Ovary (tissue), 9 donors: ENCODE data around the gene ZMYND11. TPM values are rescaled to one million over a fixed set of nuclear protein-coding genes. Genes with fewer than 3 reads are reported as not detected.
A peak's percentile ranks its signal among the peaks of the same experiment; 100 is the strongest.

Source experiments
- DNase-seq, 5 donors: peaks; one replicate each; pipeline ENCODE4 v3.0.0-alpha.2; 2019 to 2020
- H3K27ac ChIP-seq, 2 donors: fragments of 200-600 bp; one replicate each; pipeline versions ENCODE4 v1.5.1 to v1.8.0; 2019 to 2022
- H3K27me3 ChIP-seq: fragments of 200-600 bp; one replicate; pipeline ENCODE4 v1.8.0; 2022
- H3K36me3 ChIP-seq: fragments of 200-600 bp; sonication (generic); one replicate; pipeline ENCODE4 v1.5.1; 2019
- H3K4me1 ChIP-seq: one replicate; pipeline ENCODE4 v1.8.1; 2013; ENCODE audit warnings: mild to moderate bottlenecking, moderate library complexity; ENCODE audit not compliant: insufficient read depth
- H3K4me3 ChIP-seq: fragments of 200-600 bp; sonication (generic); one replicate; pipeline ENCODE4 v1.5.1; 2017
- H3K9me3 ChIP-seq, 2 donors: fragments of 200-600 bp in 1 of 2; sonication (generic) in 1 of 2; one replicate each; pipeline versions ENCODE4 v1.5.1 to v1.8.1; 2013 to 2019; ENCODE audit warnings: mild to moderate bottlenecking in 1 of 2, moderate library complexity in 1 of 2
- CTCF ChIP-seq, 3 donors: fragments of 450-650 bp in 2 of 3; fragments of 200-600 bp in 1 of 3; IDR thresholded peaks; one replicate each; pipeline versions ENCODE4 v1.5.1 to v1.8.0; 2016 to 2022; ENCODE audit warnings: antibody characterized with exemption in 3 of 3, mild to moderate bottlenecking in 1 of 3
- EP300 ChIP-seq: sonication (generic); formaldehyde crosslinking; IDR thresholded peaks from one replicate; pipeline ENCODE4 v1.6.1; 2017; ENCODE audit warnings: antibody characterized with exemption
- POLR2A ChIP-seq: fragments of 450-650 bp; IDR thresholded peaks from one replicate; pipeline ENCODE4 v1.6.1; 2017; ENCODE audit warnings: antibody characterized with exemption, mild to moderate bottlenecking, moderate library complexity
- WGBS, 3 donors: extraction: QIAGEN DNeasy Blood & Tissue Kit in 1 of 3; methylation state at CpG; one replicate each; pipeline versions ENCODE4 v1.1.5 to v1.1.7; 2013 to 2017; 5-methylcytosine and 5-hydroxymethylcytosine counted together
- intact Hi-C, 4 donors: fragments of 100-400 bp; cut with DNase I; formaldehyde crosslinking; loops; one replicate each; pipeline versions ENCODE4 v1.11.0 to v1.15.1; 2022 to 2023
- polyA plus RNA-seq, 2 donors: library from polyadenylated mRNA; stranded (reverse); fragments of 200-250 nt in 1 of 2; fragments of 350-450 nt in 1 of 2; fragmentation: Illumina TruSeq in 1 of 2; extraction: RNeasy Lipid Tissue Mini Kit (QIAGEN cat#74804) in 1 of 2; gene quantifications; one replicate each; pipeline ENCODE4 v1.2.3, GENCODE V29; 2013 to 2014
- total RNA-seq, 7 donors: library from RNA; depleted of rRNA in 2 of 7; stranded (reverse); fragments of >200 nt in 2 of 7; fragmentation: NEBNext Ultra II Directional in 3 of 7; extraction: Animal tissue kit (Norgen Biotek cat#: 25700) in 3 of 7; gene quantifications; one replicate each; pipeline versions ENCODE4 v1.1.0 to v1.2.4, GENCODE V29; 2016 to 2023
- donor health status: DM: no; HTN: no; CAD: no; lungs with moderate emphysema.
- donor health status: DM: no; HTN: no; CAD: no.
- donor health status: Bipolar disorder and iron deficiency.
- donor health status: DM: yes; HTN: yes; CAD: no.
- donor health status: DM: no; HTN: no; CAD: no.
- donor health status: DM: yes; HTN: yes; CAD: no.

The ZMYND11 gene
- total and polyA plus RNA-seq, 9 donors, result 48.4 to 93.6 (median 83.5) TPM

GRCh38 chr10:282294-283139 lies 147.3 kb downstream of the ZMYND11 start:
- Histone ChIP-seq H3K27ac (no peak overlapping the region), H3K27me3 (no peaks in the 10 kb centered on the region), H3K4me1 (no peaks in the 10 kb centered on the region), H3K36me3 (no peaks in the 10 kb centered on the region), H3K4me3 (no peak overlapping the region), H3K9me3 (no peaks in the 10 kb centered on the region)
- peak in 1 of 5 donors; percentile 9 for DNase-seq
- TF ChIP-seq CTCF (IDR thresholded peaks at IDR 0.05) (no peak), EP300 (no peak), POLR2A (no peak)
- intact Hi-C loops, result no loop called here
- 86 to 93% (median 90%) methylated on average over 7 of the region's 7 CpGs for WGBS, 3 donors

GRCh38 chr10:283140-283479 lies 147.9 kb downstream of the ZMYND11 start:
- 91 to 93% (median 91%) methylated on average over 8 of the region's 8 CpGs for WGBS, 3 donors
- Histone ChIP-seq H3K4me3 (no peak overlapping the region), H3K27me3 (no peaks in the 10 kb centered on the region), H3K9me3 (no peaks in the 10 kb centered on the region), H3K27ac (no peak overlapping the region), H3K4me1 (no peaks in the 10 kb centered on the region), H3K36me3 (no peaks in the 10 kb centered on the region)
- intact Hi-C loops, result no loop called here
- TF ChIP-seq POLR2A (no peak), EP300 (no peak), CTCF (IDR thresholded peaks at IDR 0.05) (no peak)
- DNase-seq, result peak in 1 of 5 donors; percentile 3

GRCh38 chr10:283916-284356 lies 148.7 kb downstream of the ZMYND11 start:
- TF ChIP-seq CTCF (IDR thresholded peaks at IDR 0.05), result no peak
- TF ChIP-seq EP300, result no peak
- no peak for TF ChIP-seq POLR2A
- no peaks in the 10 kb centered on the region for H3K4me1 ChIP-seq
- WGBS, 3 donors, result 88 to 91% (median 91%) methylated on average over 7 of the region's 7 CpGs
- no peaks in the 10 kb centered on the region for H3K9me3 ChIP-seq
- H3K27ac ChIP-seq, result no peak overlapping the region
- no peak overlapping the region for H3K4me3 ChIP-seq
- no peaks in the 10 kb centered on the region for H3K36me3 ChIP-seq
- intact Hi-C loops, result no loop called here
- DNase-seq, result peak in 1 of 5 donors; percentile 1
- no peaks in the 10 kb centered on the region for H3K27me3 ChIP-seq

- Histone ChIP-seq H3K27ac (no peak overlapping the region), H3K36me3 (no peaks in the 10 kb centered on the region), H3K9me3 (no peaks in the 10 kb centered on the region), H3K4me3 (no peak overlapping the region), H3K4me1 (no peaks in the 10 kb centered on the region), H3K27me3 (no peaks in the 10 kb centered on the region)
- intact Hi-C loops, result no loop called here
- DNase-seq, result peak in 1 of 5 donors; percentile 10
- WGBS, 3 donors, result 72 to 73% (median 73%) methylated on average over 15 of the region's 15 CpGs
- TF ChIP-seq POLR2A, result no peak
- TF ChIP-seq EP300, result no peak
- no peak for TF ChIP-seq CTCF (IDR thresholded peaks at IDR 0.05)
Measured at GRCh38 chr10:285216-285615, 150.0 kb downstream of the ZMYND11 start.
